Measurements from ENCODE around the gene SFXN2.

DNA sequence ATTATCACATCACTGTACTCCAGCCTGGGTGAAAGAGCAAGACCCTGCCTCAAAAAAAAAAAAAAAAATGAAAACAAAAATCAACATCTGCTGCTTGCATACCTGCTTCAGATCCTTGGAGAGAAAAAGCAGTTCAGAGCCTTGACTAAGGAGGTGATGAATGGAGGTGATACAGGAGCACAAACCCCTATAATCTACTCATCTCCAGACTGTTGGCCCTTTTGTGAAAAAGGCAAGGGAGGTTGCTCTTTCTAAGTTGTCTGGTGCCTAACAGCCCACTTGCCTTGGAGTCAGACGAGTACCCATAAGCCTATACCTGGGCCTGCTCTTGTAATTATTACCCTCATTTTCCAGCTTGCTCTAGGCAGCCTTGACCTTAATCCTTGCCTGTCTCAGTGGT is 1.4 kb downstream of the SFXN2 start:
- TF ChIP-seq, protein P1, sequence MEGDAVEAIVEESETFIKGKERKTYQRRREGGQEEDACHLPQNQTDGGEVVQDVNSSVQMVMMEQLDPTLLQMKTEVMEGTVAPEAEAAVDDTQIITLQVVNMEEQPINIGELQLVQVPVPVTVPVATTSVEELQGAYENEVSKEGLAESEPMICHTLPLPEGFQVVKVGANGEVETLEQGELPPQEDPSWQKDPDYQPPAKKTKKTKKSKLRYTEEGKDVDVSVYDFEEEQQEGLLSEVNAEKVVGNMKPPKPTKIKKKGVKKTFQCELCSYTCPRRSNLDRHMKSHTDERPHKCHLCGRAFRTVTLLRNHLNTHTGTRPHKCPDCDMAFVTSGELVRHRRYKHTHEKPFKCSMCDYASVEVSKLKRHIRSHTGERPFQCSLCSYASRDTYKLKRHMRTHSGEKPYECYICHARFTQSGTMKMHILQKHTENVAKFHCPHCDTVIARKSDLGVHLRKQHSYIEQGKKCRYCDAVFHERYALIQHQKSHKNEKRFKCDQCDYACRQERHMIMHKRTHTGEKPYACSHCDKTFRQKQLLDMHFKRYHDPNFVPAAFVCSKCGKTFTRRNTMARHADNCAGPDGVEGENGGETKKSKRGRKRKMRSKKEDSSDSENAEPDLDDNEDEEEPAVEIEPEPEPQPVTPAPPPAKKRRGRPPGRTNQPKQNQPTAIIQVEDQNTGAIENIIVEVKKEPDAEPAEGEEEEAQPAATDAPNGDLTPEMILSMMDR (IDR thresholded peaks at IDR 0.05): no peak
- no peak for TF ChIP-seq POLR2A (IDR thresholded peaks at IDR 0.05)

Data from esophagus squamous epithelium (tissue), 4 donors.